GM21390 (cell line): ENCODE results near the gene ZNF235.
"Not testable (repeated sequence)": the region's sequence is repeated elsewhere in the genome, so short reads cannot be mapped to it uniquely, and the experiment has no call there.

ENCODE experiments used
- ATAC-seq: cut with Tn5 transposase; IDR thresholded peaks from one replicate; pipeline ENCODE4 v1.9.1; 2021; ENCODE audit not compliant: unreplicated experiment

Gene ZNF235

DNA sequence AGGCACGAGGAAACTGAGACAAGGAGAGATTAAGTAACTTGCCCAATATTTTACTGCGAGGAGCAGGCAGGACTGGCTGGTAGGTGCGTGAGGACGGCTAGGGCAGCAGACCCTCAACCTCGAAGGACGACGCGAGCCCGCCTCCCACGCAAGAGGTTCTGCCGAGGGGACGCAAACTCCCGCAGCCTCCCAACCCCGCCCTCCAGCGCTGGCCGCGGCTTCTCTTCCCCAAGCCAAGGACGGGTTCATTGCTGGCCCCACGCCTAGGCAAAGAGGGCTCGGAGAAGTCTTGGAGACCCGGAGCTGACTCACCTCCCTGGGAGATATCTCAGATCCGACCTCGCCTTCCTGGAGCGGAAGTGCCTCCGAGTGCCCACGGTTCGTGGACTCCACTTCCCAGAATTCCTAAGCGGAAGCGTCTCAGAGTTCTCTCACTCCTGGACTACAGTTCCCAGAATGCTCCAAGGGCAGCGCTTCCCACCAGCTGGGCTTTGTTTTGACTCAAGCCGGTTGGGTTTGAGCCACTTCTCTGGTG is at the start of gene ZNF235:
Gene ZNF235, minus strand, starts transcription at position 367 of the 535 bp plus-strand sequence. CDS start 1,621 bp downstream, outside the sequence.
- ATAC-seq, result peak; percentile 87

DNA sequence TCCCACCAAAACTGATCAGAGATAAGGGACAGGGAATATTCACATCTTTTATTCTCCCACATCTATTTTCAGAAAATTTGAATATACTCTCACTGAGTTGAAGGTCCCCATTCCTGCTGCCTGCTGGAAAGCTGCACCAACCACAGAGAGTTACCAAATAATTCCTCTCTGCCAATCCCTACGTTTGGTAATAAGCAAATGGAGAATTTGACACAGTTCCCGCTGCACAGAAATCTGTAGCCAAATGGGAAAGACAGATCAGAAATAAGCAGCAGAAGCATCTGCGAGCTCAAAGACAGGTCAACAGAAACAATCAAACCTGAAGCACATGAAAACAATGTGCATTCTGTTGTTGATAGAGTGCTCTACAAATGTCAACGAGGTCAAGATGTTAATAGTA is 41.7 kb upstream of the ZNF235 start:
- ATAC-seq, result no peak

DNA sequence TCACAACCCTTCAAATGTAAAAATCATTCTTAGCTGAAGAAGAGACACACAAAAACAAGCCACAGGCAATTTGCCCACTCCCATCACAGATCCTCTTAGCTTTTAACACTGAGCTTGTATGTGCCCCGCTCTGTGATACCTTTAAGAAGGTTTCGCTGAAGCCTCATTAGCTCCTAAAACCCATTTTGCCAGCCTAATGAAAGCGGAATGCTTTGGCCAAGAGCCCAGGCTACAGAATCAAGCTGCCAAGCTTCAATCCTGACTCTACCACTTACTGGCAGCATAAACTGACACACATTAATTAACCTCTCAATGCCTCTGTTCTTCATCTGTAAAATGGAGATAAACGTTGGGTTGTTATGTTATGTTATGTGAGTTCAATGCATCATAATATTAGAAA is 41.1 kb upstream of the ZNF235 start:
- ATAC-seq, result no peak

DNA sequence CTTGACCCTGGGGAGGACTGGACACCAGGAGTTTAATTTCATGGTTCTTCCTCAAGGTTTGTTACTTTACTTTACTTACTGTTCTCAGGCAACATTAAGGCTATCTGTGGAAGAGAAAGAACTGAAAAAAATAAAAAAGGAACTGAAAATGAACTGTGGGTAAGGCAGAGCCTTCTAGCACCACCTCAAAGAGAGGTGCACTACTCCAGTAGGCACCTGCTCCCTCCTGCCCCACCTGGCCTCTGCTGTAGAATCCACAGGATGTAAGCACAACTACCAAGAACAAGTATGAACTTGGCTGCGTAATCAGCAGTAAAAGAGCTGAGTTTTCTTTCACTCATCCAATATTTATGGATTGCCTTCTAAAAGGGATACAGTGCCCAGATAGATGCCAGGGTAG is 39.4 kb upstream of the ZNF235 start:
- ATAC-seq, result no peak

DNA sequence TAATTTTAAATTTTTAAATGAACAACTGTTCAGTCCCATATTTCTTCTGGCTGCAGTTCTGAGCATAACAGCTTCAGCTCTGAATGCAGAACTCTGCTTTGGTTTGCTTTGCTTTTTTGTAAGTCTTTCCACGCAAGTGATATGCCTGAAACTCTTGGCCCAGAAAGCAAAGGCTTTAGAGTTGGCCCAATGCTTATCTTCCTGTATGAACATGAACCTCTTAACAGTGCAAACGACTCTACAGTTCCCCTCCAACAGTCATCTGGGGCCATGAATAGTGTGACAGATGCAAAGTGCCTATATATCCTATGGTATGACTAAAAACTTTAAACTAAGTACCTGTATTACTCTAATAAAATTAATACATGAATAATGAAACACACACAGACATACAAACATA is 37.0 kb upstream of the ZNF235 start:
- ATAC-seq, result no peak

DNA sequence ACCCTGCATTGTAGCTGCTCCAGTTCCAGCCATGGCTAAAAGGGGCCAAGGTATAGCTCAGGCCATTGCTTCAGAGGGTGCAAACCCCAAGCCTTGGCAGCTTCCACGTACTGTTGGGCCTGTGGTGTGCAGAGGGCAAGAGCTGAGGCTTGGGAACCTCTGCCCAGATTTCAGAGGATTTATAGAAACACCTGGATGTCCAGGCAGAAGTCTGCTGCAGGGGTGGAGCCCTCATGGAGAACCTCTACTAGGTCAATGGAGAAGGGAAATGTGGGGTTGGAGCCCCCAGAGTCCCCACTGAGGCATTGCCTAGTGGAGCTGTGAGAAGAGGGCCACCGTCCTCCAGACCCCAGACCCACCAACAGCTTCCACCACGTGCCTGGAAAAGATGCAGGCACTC is 29.8 kb upstream of the ZNF235 start:
- ATAC-seq, result not testable (repeated sequence)

DNA sequence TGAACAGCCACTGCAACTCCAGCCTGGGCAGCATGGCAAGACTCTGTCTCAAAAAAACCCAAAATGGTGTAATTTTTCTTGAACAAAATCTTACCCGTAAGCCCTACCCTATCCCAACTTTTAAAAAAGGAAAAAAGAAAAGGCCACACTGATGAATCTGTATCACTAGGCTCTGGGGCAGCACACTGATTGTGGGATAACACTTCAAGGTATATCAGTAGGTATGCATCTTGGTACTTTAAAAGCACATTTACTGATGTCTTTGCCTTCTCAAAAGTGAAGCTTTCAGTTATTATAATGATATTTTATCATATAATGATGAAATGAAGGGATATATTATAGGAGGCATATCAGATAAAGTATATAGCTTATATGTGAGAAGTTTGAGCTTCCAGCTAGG is 27.3 kb upstream of the ZNF235 start:
- no peak for ATAC-seq

DNA sequence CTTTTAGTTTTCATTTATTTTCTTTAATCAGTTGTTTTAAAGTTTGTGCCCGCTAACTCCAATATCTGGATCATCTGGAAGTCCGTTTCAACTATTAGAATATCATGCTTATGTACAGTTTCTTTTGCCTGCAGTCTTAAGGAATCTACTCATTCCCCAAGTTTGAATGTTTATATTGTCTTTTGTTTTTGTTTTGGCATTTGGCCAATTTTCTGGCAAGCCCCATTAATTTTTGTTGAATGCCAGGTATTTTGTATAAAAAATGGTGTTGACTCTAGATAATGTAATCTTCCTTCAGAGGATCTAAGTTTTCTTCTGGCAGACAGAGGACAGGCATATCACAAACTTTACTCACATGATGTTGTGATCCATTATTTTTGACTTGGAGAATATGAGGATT is 11.1 kb upstream of the ZNF235 start:
- no peak for ATAC-seq

DNA sequence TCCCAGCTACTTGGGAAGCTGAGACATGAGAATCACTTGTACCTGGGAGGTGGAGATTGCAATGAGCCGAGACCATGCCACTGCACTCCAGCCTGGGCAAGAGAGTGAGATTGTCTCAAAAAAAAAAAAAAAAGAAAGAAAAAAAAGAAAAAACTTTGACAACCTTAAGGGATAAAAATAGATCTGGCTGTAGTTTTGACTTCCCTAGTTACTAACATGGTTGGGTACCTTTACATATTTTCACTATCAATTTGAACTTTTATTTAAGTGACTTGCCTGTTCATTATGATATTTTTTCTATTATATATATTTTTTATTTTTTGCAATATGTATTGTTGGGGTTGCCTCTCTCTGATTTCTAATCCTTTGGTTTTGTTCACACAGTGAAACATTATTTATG is 8.4 kb upstream of the ZNF235 start:
- no peak for ATAC-seq

DNA sequence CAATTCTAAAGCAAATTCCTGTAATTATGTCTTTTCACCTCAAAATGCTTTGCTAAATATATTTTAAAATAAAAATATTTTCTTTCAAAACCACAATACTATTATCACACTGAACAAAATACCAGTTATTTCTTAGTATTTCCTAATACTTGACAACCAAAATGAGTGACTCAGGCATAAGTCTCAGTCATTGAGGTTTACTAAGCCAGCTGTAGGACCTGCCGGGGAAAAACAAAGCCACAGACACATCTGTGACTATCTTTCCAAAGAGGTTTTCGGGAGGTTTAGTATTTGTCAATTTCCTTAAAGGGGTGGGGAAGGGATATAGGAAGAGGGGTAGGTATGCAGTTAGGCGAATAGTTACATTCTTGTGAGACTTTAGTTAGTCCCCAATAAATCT is 3.2 kb upstream of the ZNF235 start:
- no peak for ATAC-seq

DNA sequence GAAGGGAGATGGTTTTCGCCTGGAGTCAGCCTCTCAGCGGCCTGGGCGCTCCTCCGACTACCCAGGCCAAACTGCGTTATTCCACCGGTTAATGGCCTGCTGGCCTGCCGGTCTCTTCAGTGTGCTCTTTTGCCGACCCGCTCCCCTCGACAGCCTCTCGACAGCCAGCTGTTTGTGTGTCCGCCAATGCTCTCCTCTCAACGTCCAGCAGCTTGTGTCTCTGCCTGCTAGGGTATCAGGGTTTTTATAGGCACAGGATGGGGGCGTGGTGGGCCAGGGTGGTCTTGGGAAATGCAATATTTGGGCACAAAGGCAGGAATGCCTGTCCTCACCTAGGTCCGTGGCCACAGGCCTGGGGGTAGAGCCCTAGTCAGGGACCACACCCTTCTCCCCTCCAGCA is 1.5 kb upstream of the ZNF235 start:
- no peak for ATAC-seq

DNA sequence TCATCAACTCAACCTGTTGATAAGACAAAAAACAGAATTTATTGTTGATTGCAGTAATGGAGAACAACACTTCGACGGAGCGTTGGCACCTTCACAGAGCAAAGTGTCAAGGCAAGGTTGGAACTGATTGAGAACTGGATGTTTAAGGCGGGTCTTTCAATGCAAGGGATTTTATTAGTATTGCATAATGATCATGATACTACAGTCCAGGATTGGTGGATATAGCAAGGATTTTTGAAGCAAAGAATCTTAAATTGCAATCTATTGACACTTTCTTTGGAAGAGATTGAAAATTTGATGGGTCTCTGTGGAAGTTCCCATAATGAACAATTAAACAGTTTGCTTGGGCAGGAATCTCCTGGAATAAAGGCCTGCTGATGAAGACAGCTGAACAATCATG is 632 bp upstream of the ZNF235 start:
- ATAC-seq, result no peak

DNA sequence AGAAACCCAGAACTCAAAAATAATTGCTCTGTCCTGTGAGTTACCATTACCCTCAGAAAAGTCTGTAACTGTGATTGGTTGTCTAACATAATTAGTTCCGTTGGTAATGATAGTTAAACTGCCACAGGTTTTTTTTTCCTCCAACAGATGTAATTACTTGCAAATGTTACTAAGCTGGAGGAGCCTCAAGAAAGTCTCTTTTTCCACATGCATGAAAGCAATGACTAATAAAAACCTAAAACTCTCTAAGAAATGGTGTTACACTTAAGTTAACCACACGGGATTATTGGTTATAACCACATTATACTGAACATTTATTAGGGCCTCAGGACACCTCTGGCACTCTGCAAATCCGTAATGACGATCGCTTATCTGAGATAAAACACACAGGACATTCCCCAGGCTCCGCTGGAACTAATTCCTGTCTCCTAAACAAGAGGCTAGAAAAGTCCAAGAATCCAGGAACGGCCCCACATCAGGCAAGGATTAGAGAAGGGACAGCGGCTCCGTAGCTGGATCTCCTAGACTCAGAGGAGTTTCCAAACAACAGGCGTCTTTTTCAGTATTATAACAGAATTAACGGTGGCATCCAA is 753 bp downstream of the ZNF235 start:
- ATAC-seq, result no peak

DNA sequence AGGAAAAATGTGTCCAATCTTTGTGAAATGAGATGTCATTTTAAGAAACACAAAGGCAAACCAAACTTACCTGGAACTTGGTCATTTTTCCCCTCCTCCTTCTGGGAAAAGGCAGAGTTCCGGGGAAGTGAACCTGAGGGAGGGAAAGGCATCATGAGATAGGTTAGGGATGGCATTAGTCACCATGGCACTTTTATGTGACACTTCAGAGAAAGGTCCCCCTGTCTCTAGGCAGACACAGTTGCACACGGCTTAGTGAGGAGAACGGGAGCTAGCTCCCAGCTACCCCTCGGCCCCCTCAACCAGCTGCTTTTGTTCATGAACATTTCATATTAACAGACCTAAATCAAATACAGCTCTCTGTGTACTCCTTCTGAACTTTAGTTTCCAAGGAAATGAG is 1.5 kb downstream of the ZNF235 start:
- no peak for ATAC-seq

DNA sequence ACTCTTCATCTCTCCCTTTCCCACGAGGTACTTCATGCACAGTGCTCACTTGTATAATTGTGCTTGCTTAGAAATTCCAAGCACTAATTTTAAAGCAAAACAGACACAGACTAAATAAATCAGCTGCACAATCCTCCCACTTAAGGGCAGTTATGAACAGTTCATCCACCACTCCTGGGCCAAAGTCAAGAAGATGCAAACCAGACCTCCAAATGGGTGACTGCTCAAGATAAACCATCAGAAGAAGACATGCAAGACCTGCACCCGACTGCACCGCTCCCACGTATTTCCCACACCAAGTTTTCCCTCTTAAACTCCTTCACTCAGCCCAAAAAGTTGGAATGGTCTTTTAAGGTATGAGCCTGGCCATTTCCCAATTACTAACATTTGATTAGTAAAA is 19.9 kb downstream of the ZNF235 start:
- no peak for ATAC-seq

DNA sequence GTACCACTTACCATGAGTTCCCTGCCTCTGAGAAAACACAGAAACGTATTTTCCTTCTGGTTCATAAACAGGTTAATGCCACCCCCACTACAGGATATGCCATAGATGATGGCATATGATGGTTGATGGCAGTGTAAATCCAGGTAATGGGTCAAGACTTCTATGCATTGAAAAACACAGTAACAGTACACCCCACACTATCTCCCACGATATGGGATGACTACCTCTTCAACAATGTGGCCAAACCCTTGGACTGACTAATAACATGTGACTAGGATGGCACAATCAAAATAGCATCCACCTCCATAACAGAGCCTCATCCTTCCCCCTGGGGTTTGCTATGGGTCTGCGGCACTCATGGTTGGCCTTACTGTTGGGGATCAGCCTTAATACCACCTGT is 22.0 kb downstream of the ZNF235 start:
- ATAC-seq, result no peak

DNA sequence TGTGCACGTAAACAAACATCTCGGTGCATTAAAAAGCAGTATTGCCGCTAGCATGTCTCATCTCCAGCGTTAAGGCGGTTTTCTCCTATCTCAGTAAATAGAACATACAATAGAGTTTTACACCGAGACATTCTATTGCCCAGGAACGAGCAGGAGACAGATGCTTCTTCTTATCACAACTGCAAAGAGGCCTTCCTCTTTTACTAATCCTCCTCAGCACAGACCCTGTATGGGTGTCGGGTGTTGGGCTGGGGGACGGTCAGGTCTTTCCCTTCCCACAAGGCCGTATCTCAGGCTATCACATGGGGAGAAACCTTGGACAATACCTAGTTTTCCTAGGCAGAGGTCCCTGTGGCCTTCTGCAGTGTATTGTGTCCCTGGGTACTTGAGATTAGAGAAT is 23.9 kb downstream of the ZNF235 start:
- no peak for ATAC-seq

DNA sequence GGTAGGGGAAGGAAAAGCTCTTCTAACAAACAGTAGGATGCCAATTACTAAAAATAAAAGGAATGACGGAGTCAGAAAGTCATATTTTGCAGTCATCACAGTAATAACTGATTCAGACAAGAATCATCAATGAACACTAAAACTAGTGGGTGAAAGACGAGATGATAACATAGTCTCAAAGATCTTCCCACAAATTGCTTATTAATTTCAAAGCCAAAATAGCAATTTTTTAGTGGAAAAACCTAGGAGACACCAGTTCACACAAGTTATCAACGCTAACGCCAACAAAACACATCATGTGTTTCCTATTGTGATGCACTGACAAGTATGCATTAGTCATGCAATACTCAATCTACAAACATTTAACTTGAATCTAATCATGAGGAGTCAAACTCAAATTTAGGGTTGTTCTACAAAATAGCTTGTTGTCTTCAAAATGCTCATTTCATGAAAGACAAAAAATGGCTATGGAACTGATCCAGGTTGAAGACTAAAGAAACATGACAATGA is 26.6 kb downstream of the ZNF235 start:
- no peak for ATAC-seq

DNA sequence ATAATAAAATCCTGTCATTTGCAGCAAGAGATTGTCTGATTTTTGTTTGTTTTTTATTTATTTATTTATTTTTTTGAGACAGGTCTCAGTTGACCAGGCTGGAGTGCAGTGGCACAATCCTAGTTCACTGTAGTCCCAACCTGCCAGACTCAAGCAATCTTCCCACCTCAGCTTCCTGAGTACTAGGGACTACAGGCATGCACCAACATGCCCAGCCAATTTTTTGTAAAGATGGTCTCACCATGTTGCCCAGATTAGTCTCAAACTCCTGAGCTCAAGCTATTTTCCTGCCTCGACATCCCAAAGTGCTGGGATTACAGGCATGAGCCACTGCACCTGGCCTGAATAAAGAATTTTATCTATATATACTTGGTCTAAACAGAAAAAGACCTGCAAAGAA is 27.5 kb downstream of the ZNF235 start:
- no peak for ATAC-seq

DNA sequence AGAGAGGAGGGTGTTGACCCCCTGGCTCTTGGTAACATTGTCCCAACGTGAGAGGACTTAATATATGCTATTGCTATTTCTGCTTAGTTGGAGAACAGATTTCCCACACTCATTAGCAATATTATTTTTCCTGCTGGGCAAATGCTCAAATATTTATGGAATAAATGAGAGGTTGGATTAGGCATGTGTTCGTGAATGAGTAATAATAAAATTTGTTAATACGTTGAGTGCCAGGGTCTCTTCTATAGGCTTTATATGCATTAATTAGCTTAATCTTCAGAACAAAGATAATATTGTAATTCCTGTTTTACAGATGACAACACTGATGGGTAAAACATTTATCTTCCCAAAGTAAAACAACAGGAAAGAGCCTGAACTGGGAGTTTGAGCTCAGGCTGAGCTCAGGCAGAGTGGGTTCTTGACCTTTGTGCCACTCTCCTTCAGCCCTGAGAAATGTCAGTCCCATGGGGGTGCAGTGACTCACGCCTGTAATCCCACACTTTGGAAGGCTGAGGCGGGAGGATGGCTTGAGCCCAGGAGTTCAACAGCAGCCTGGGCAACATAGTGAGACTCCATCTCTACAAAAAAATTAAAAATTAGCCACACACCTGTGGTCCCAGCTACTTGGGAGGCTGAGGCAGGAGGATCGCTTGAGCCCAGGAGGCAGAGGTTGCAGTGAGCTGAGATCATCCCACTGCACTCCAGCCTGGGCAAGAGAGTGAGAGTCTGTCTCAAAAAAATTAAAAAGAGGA is 44.0 kb downstream of the ZNF235 start:
- no peak for ATAC-seq

DNA sequence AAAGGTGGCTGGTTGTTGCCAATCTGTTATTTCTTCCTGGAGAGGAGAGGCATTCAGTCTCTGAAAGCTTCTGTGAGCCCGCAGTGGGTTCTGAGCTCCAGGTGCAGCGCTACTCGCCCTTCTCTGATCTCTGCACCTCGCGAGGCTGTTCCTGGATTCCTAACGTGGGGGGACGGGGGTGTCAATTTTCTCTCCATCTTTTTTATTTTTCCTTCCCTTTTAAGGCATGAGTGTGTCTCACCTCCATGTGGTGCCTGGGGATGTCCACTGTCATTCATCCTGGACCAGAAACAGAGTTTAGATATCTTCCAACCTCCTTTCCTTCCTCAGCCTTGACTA is 44.5 kb downstream of the ZNF235 start:
- ATAC-seq, result no peak

DNA sequence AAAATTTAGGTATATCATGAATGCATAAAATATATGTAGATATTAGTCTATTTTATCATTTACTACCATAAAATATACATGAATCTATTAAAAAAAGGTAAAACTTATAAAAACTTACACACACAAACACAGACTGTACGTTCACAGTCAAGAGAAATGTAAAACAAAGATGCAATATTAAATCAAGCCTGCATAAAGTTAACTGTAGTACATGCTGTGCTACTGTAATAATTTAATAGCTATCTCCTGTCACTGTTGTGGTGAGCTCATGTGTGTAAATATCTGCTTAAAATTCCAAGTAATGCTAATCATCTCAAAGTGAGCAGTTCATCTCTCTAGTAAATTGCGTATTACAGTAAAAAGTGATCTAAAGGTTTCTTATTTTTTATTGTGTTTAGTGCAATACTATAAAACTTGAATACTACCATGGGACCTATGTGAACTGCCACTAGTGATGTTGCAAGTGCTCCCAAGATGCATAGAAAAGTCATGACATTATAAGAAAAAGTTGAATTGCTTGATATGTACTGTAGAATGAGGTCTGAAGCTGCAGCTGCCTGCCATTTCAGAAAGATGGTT is 45.9 kb downstream of the ZNF235 start:
- no peak for ATAC-seq
